WI38 (cell line): ENCODE results near the gene HPN.
"Not testable (repeated sequence)": the region's sequence is repeated elsewhere in the genome, so short reads cannot be mapped to it uniquely, and the experiment has no call there.

Experiments
- H3K4me3 ChIP-seq: 2 replicates; pipeline ENCODE4 v1.5.1; 2011; ENCODE audit warnings: low read depth, mild to moderate bottlenecking, control low read depth, low read length
- TF ChIP-seq, protein P1 (sequence below): IDR thresholded peaks from 2 replicates; pipeline ENCODE4 v1.5.1; 2012; ENCODE audit warnings: low read depth, mild to moderate bottlenecking, control low read depth, low read length

The HPN gene

DNA sequence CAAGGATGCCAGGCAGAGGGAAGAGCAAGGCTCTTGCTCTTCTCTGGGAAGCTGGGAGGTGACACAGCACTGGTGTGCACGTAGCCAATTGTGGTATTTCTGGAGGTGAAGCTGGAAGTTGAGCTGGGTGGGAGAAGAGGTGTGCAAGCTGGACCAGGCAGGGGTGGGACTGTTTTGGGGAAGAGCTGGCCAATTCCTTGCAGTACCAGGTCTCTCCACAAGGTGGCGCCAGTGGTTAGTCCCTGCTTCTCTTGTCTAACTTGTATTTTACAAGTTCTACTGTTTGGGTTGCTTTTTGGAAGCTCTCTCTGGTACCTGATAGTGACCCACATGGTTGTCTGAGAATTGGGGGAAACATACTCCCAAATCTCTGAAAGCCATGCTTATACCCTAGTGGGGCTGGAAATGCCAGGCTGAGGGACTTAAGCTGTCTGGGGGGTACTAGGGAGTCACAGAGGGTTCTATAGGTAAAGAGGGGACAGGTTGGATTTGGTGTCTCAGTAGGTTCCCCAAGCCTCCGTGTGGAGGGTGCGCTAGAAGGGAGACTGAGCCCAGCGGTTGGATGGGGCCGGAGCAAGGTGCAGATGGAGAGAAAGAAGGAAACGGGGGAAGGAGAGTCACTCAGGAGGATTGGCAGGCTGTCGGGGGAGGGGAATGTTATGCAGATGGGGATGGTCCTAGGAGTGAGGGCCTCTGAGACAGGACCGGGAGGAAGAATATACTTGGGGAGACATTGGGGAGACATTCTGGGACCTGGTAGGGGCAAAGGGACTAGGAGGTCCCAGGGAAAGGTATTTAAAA lies 3.0 kb downstream of the HPN start:
- TF ChIP-seq, protein P1, sequence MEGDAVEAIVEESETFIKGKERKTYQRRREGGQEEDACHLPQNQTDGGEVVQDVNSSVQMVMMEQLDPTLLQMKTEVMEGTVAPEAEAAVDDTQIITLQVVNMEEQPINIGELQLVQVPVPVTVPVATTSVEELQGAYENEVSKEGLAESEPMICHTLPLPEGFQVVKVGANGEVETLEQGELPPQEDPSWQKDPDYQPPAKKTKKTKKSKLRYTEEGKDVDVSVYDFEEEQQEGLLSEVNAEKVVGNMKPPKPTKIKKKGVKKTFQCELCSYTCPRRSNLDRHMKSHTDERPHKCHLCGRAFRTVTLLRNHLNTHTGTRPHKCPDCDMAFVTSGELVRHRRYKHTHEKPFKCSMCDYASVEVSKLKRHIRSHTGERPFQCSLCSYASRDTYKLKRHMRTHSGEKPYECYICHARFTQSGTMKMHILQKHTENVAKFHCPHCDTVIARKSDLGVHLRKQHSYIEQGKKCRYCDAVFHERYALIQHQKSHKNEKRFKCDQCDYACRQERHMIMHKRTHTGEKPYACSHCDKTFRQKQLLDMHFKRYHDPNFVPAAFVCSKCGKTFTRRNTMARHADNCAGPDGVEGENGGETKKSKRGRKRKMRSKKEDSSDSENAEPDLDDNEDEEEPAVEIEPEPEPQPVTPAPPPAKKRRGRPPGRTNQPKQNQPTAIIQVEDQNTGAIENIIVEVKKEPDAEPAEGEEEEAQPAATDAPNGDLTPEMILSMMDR: peak; percentile 97
- no peak overlapping the region for H3K4me3 ChIP-seq

DNA sequence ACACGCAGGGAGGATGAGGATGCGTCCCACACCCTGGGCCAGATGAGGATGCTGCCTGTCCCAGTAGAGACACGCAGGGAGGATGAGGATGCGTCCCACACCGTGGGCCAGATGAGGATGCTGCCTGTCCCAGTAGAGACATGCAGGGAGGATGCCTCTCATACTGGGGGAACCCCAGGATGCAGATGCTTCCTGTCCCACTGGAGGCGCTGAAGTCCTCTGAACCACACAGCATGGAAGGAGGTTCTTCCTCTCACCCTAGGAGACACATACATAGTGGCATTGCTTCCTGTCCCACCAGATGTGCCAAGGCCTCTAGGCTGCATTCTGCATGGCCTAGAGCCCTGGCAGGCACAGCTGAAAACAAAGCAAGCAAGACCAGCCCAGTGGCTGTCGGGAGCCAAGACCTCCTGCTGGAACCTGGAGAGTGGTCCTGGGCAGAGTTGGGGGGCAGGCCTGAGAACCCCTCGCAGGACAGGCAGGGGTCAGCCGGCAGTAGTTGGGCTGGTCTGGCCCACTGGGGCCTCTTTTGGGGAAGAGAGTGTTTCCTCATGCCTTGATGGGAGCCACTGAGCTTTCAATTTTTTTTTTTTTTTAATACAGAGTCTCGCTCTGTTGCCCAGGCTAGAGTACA lies 4.3 kb downstream of the HPN start:
- TF ChIP-seq, protein P1: peak; percentile 50

DNA sequence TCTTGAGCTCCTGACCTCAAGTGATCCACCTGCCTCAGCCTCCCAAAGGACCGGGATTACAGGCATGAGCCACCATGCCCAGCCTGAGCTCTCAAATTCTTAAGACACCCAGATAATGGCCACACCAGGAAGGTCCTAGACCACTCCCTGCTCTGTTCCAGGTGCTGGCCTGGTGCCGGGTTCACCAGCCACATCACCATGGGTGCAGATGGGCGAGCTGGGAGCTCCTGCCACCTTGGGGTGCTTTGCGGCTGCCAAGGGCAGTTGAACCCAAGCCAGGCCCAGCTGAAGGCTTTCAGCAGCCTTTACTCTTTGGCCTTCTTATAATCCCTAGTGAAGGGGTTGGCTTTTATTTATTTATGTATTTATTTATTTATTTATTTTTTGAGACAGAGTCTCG lies 4.9 kb downstream of the HPN start:
- TF ChIP-seq, protein P1: no peak
- no peak overlapping the region for H3K4me3 ChIP-seq

More for the DNA sequence above, 4.3 kb downstream of the HPN start:
- no peak overlapping the region for H3K4me3 ChIP-seq

DNA sequence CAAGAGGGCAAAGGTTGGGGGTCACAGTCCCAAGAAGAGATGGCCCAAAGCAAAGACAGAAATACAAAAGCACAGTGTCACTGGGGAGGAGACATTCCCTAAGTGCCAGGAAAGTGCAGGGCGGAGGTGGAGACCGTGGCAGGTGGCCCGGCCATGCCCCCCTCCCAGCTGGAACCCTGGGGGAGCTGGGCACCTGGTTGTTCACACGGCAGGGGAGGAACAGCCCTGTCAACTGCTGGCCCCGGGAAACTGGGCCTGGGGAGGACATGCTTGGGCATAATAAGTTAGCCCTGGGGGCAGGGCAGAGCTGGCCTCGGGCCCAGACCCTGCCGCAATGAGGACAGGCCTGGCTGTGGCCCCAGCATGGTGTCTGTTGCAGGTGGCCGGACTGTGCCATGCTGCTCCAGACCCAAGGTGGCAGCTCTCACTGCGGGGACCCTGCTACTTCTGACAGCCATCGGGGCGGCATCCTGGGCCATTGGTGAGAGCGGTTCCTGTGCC lies 7.4 kb downstream of the HPN start:
- no peak overlapping the region for H3K4me3 ChIP-seq
- TF ChIP-seq, protein P1: no peak

DNA sequence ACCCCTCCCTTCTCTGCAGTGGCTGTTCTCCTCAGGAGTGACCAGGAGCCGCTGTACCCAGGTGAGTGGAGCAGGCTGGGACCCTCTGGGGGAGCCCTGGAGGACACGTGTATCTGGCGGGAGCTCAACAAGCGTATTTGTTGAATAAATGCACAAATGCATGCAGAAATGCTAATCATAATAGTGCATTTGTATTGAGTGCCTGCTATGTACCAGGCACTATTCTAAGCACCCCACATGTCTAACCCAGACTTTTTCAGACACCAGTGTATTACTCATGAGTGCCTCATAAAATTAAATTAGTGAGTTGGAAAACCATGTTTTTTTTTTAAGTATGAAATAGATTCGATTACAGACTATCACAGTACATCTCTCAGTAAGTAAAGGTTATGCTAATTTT lies 7.9 kb downstream of the HPN start:
- TF ChIP-seq, protein P1: no peak
- no peak overlapping the region for H3K4me3 ChIP-seq

DNA sequence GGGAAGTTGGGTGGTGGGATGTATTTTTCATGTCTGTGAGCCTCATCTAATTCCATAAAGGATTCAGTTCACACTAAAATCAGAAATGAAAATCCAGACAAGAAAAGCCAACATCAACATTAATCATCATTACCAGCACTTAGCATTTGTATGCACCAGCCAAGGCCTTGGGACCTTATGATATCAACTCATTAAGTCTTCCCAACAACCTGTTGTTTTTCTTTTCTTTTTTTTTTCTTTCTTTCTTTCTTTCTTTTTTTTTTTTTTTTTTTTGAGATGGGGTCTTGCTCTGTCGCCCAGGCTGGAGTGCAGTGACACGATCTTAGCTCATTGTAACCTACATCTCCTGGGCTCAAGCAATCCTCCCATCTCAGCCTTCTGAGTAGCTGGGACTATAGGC lies 9.1 kb downstream of the HPN start:
- not testable (repeated sequence) for H3K4me3 ChIP-seq

DNA sequence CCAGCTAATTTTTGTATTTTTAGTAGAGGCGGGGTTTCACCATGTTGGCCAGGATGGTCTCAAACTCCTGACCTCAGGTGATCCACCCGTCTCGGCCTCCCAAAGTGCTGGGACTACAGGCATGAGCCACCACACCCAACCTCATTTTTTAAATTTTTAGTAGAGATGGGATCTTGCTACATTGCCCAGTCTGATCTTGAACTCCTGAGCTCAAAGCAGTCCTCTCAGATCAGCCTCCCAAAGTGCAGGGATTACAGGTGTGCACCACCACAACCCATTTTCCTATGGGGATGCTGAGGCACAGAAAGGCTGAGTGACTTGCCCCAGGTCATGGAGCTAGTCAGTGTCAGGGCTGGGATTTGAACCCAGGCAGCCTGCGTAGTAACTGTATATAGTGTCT lies 9.7 kb downstream of the HPN start:
- not testable (repeated sequence) for H3K4me3 ChIP-seq

DNA sequence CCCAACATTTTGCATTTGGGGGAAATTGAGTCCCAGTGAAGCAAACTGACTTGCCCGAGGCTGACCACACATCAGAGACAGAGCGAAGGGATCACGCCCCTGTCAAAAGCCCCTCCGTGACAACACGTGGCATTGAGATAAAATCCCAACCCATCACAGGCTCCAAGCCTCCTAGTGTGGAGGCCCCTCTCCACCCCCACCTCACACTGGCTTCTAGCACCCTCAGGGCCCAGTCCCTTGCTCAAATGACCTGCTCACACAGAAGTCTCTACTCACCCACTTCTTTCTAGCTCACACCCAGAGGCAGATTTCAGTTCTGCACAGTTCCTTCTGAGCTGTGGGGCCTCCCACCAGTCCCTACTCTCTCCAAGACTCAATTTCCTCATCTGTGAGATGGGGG lies 10.3 kb downstream of the HPN start:
- no peak overlapping the region for H3K4me3 ChIP-seq
- TF ChIP-seq, protein P1: no peak
